Esophagus (tissue), 2 donors: Measurements from ENCODE around the gene SORCS3. TPM values are rescaled to one million over a fixed set of nuclear protein-coding genes. Genes with fewer than 3 reads are reported as not detected.
"Not testable (repeated sequence)": the region's sequence is repeated elsewhere in the genome, so short reads cannot be mapped to it uniquely, and the experiment has no call there.

Experiments
- H3K27ac ChIP-seq, 2 donors: one replicate each; pipeline ENCODE4 v1.5.1; 2013; ENCODE audit warnings: low read depth in 2 of 2, mild to moderate bottlenecking in 2 of 2, inconsistent platforms in 1 of 2, low read length in 1 of 2, moderate library complexity in 1 of 2
- H3K27me3 ChIP-seq, 2 donors: one replicate each; pipeline ENCODE4 v1.6.1; 2013; ENCODE audit warnings: low read length in 2 of 2, control low read depth in 1 of 2, mild to moderate bottlenecking in 1 of 2; ENCODE audit not compliant: insufficient read depth in 2 of 2, control insufficient read depth in 1 of 2
- H3K36me3 ChIP-seq, 2 donors: one replicate each; pipeline ENCODE4 v1.6.1; 2013; ENCODE audit warnings: low read length in 1 of 2; ENCODE audit not compliant: control insufficient read depth in 2 of 2, insufficient read depth in 2 of 2
- H3K4me1 ChIP-seq, 2 donors: one replicate each; pipeline ENCODE4 v1.6.1; 2013; ENCODE audit warnings: low read length in 1 of 2; ENCODE audit not compliant: control insufficient read depth in 2 of 2, insufficient read depth in 2 of 2
- H3K4me3 ChIP-seq, 2 donors: one replicate each; pipeline ENCODE4 v1.5.1; 2013; ENCODE audit warnings: low read length in 2 of 2, mild to moderate bottlenecking in 2 of 2, low read depth in 1 of 2, moderate library complexity in 1 of 2
- H3K9me3 ChIP-seq, 2 donors: one replicate each; pipeline ENCODE4 v1.6.1; 2013; ENCODE audit warnings: mild to moderate bottlenecking in 2 of 2, low read depth in 1 of 2, low read length in 1 of 2, moderate library complexity in 1 of 2; ENCODE audit not compliant: control insufficient read depth in 2 of 2, insufficient read depth in 1 of 2
- WGBS, 2 donors: extraction: QIAGEN DNeasy Blood & Tissue Kit; methylation state at CpG; one replicate each; pipeline ENCODE4 v1.1.7; 2013; 5-methylcytosine and 5-hydroxymethylcytosine counted together
- polyA plus RNA-seq, 2 donors: library from polyadenylated mRNA; stranded (reverse); fragments of 200-250 nt; gene quantifications; one replicate each; pipeline ENCODE4 v1.2.3, GENCODE V29; 2013
- donor health status: healthy with polysubstance abuse.
- donor health status: Bipolar disorder and iron deficiency.

SORCS3 gene
- polyA plus RNA-seq, 2 donors, result 0.02 to 0.04 TPM

GRCh38 chr10:104707602-104708459 lies 66.7 kb downstream of the SORCS3 start:
- H3K4me1 ChIP-seq, result no peaks in the 10 kb centered on the region
- WGBS, 2 donors, result 38 to 43% methylated on average over 4 of the region's 4 CpGs
- H3K27me3 ChIP-seq, result no peaks in the 10 kb centered on the region
- peaks cover 0 to 2% of the 10 kb centered on the region in 2 donors for H3K9me3 ChIP-seq
- no peak overlapping the region for H3K4me3 ChIP-seq
- no peak overlapping the region for H3K27ac ChIP-seq
- H3K36me3 ChIP-seq, result no peaks in the 10 kb centered on the region

DNA sequence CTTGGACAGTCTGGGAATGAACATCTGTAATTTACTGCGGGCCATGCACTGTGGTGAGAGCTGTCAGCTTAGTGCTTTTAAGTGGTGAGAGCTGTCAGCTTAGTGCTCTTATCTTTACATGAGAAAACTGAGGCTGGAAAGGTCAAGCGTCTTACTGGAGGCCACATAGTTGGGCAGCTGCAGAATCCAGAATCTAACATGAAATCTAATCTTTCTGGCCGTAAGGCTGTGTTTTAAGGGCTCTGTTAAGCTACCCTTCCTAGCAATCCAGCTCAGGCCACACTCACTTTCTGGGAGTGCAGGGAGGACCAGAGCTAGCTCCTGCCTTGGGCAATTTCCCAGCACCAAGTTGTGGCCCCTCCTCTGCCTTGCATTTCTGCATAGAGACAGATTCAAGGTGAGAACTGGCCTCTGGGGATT lies 70.2 kb downstream of the SORCS3 start:
- H3K4me3 ChIP-seq, result no peak overlapping the region
- no peak overlapping the region for H3K27ac ChIP-seq
- no peaks in the 10 kb centered on the region for H3K36me3 ChIP-seq
- peaks cover 0 to 2% of the 10 kb centered on the region in 2 donors for H3K9me3 ChIP-seq
- H3K4me1 ChIP-seq, result no peaks in the 10 kb centered on the region
- no peaks in the 10 kb centered on the region for H3K27me3 ChIP-seq
- WGBS, 2 donors, result 35 to 55% methylated on average over 3 of the region's 3 CpGs

GRCh38 chr10:104730593-104730992 lies 89.5 kb downstream of the SORCS3 start:
- not testable (repeated sequence) for H3K27me3 ChIP-seq, H3K4me3 ChIP-seq, H3K4me1 ChIP-seq, H3K9me3 ChIP-seq, H3K27ac ChIP-seq, H3K36me3 ChIP-seq
- WGBS, 2 donors, result 72% methylated on average over 2 of the region's 2 CpGs

GRCh38 chr10:104731192-104731591 lies 90.1 kb downstream of the SORCS3 start:
- Histone ChIP-seq H3K27ac (no peak overlapping the region), H3K36me3 (no peaks in the 10 kb centered on the region), H3K9me3 (no peaks in the 10 kb centered on the region), H3K27me3 (peaks cover 0 to 3% of the 10 kb centered on the region in 2 donors), H3K4me3 (no peak overlapping the region), H3K4me1 (no peaks in the 10 kb centered on the region)
- WGBS, 2 donors, result 72 to 75% methylated on average over 3 of the region's 3 CpGs

GRCh38 chr10:104732222-104732621 lies 91.1 kb downstream of the SORCS3 start:
- no peaks in the 10 kb centered on the region for H3K36me3 ChIP-seq
- H3K4me3 ChIP-seq, result no peak overlapping the region
- H3K9me3 ChIP-seq, result no peaks in the 10 kb centered on the region
- no peaks in the 10 kb centered on the region for H3K4me1 ChIP-seq
- 47 to 48% methylated on average over 3 of the region's 3 CpGs for WGBS, 2 donors
- no peak overlapping the region for H3K27ac ChIP-seq
- H3K27me3 ChIP-seq, result peaks cover 0 to 3% of the 10 kb centered on the region in 2 donors

DNA sequence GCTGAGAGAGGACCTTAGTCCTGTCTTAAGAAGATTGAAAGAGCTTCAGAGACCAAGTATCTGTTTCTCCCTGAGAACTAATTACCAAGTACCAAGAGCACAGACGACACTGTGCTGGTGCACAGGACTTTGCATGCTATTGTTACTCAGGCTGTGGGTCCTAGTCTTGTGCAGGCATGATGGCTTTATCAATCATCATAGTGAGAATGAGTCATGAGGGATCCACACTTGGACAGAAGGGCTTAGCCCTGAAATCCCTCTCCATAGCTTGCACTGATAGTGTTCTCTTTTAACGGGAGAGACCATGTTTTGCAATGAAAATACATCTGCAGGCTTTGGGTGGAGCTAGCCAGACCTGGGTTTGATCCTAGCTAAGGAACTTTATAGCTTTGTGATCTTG lies 93.3 kb downstream of the SORCS3 start:
- Histone ChIP-seq H3K4me3 (no peak overlapping the region), H3K36me3 (no peaks in the 10 kb centered on the region), H3K4me1 (no peaks in the 10 kb centered on the region), H3K27me3 (peaks cover 0 to 3% of the 10 kb centered on the region in 2 donors), H3K27ac (no peak overlapping the region), H3K9me3 (no peaks in the 10 kb centered on the region)
- 35 to 40% methylated on average over 2 of the region's 2 CpGs for whole genome bisulfite sequencing, 2 donors

GRCh38 chr10:104735036-104735756 lies 94.1 kb downstream of the SORCS3 start:
- Histone ChIP-seq H3K27me3 (peaks cover 0 to 3% of the 10 kb centered on the region in 2 donors), H3K4me1 (no peaks in the 10 kb centered on the region), H3K9me3 (no peaks in the 10 kb centered on the region), H3K4me3 (no peak overlapping the region), H3K36me3 (no peaks in the 10 kb centered on the region), H3K27ac (no peak overlapping the region)
- 29 to 38% methylated on average over 14 of the region's 14 CpGs for WGBS, 2 donors

DNA sequence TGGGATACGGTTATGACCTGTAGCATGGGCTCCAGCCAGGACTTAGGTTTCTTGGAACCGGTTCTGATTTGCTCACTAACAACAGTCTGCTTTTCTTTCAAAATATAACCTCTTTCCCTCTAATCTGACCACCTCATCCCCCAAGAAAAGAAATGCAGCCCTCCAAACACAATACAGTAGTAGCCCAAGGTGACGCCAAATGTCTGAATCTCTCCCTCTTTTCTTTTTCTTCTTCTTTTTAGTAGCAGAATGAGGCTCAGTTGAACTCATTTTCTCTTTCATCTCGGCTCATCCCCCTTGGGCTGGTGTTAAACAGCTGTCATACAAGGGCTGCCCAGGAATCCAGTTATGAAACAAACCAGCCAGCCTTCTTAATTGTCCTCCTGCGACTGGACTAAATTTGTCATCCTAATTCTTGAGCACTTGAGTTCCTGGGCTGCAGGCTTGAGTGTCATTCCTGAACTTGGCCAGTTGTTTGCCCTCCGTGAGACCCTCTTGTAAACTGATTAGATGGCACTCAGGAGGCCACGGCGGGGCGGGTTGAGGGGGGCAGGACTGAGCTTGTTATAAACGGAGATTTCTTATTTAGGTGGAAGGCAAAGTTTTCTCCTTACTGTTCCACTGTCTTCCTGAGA lies 94.8 kb downstream of the SORCS3 start:
- Histone ChIP-seq H3K36me3 (no peaks in the 10 kb centered on the region), H3K27ac (no peak overlapping the region), H3K4me1 (no peaks in the 10 kb centered on the region), H3K9me3 (no peaks in the 10 kb centered on the region), H3K4me3 (no peak overlapping the region), H3K27me3 (peaks cover 0 to 3% of the 10 kb centered on the region in 2 donors)
- WGBS, 2 donors, result 40 to 45% methylated on average over 10 of the region's 10 CpGs

DNA sequence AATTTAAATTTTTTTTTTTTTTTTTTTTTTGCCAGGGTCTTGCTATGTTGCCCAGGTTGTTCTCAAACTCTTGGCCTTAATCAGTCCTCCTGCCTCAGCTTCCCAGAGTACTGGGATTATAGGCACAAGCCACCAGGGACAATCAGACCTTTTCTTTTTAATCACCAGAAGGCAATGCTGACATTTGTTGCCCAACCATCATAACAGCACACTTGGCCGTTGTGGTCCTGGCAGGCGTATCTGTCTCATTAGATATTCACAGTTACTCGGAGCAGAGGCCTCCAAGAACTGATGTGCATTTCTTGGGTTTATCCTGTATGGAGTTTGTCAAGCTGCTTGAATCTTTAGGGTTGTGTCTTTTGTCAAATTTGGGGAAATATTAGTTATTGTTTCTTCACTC lies 100.0 kb downstream of the SORCS3 start:
- Histone ChIP-seq H3K27me3 (no peaks in the 10 kb centered on the region), H3K36me3 (no peaks in the 10 kb centered on the region), H3K27ac (no peak overlapping the region), H3K4me3 (no peak overlapping the region), H3K9me3 (no peaks in the 10 kb centered on the region), H3K4me1 (no peaks in the 10 kb centered on the region)
- WGBS, 2 donors, result 73 to 81% methylated on average over 3 of the region's 3 CpGs
